HUES6 (cell line): ENCODE data around the gene DUSP10.

Experiments used
- H3K27ac ChIP-seq: 2 replicates; pipeline ENCODE4 v1.7.0; 2013; ENCODE audit warnings: low read depth, mild to moderate bottlenecking, low read length, inconsistent platforms
- H3K27me3 ChIP-seq: 2 replicates; pipeline ENCODE4 v1.6.1; 2013; ENCODE audit warnings: low read length; ENCODE audit not compliant: control insufficient read depth, insufficient read depth
- H3K36me3 ChIP-seq: 2 replicates; pipeline ENCODE4 v1.6.1; 2013; ENCODE audit warnings: low read length; ENCODE audit not compliant: control insufficient read depth, insufficient read depth
- H3K4me1 ChIP-seq: 2 replicates; pipeline ENCODE4 v1.6.1; 2013; ENCODE audit warnings: low read length; ENCODE audit not compliant: control insufficient read depth, insufficient read depth
- H3K4me3 ChIP-seq: 2 replicates; pipeline ENCODE4 v1.5.1; 2013; ENCODE audit warnings: low read depth, low read length
- H3K9ac ChIP-seq: one replicate; pipeline ENCODE4 v1.6.1; 2013; ENCODE audit warnings: mild to moderate bottlenecking, low read length
- H3K9me3 ChIP-seq: 2 replicates; pipeline ENCODE4 v1.6.1; 2013; ENCODE audit warnings: low read depth, low read length; ENCODE audit not compliant: control insufficient read depth, insufficient read depth

DUSP10 gene

DNA sequence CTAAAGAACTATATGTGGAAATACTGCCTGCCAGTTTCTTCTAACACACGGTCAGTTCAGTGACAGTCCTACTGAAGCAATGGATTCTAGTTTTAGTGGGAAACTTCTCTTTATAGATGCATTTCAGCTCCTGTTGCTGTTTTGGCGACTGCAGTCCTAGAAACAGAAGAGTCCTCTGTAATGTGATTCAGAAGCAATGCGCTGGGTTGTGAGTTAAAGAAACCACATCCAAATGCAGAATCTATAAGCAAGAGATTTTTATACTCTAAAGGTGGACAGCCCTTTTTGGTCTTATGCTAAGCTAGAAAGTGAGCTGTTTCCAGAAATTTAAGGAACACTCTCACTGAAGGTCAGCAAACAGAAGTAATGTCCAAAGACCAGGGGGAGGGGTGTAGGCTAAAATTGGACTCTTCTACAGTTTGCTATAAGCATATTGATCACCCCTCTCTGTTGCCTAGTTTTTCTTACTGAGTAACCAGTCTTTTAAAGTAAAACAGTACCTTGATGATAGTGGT lies 30.8 kb downstream of the DUSP10 start:
- Histone ChIP-seq H3K4me1 (peaks cover 57% of the 10 kb centered on the region), H3K27ac (no peak overlapping the region), H3K9ac (no peak overlapping the region)

DNA sequence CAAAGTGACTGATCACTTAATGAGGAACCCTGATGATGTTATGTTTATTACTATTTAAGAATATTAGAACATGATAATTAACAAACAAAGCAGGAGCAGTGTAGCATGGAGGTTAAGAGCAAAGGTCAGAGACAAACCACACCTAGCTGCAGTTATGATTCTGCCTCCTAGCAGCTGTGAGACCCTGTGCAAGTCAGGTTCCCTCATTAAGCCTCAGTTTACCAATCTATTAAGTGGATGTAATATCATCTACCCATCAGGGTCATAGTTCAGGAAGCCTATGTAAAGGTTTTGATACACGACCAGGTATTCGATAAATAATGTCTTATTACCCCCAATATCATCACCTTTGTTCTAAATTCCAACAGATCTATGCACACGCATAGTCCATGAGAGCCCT lies 32.0 kb downstream of the DUSP10 start:
- Histone ChIP-seq H3K4me3 (no peak overlapping the region), H3K36me3 (peaks cover 17% of the 10 kb centered on the region), H3K9ac (no peak overlapping the region), H3K4me1 (peaks cover 47% of the 10 kb centered on the region), H3K27ac (no peak overlapping the region), H3K9me3 (no peaks in the 10 kb centered on the region), H3K27me3 (no peaks in the 10 kb centered on the region)

More for the DNA sequence above, 30.8 kb downstream of the DUSP10 start:
- H3K27me3 ChIP-seq: no peaks in the 10 kb centered on the region
- no peaks in the 10 kb centered on the region for H3K9me3 ChIP-seq
- no peak overlapping the region for H3K4me3 ChIP-seq
- H3K36me3 ChIP-seq: peaks cover 7% of the 10 kb centered on the region

DNA sequence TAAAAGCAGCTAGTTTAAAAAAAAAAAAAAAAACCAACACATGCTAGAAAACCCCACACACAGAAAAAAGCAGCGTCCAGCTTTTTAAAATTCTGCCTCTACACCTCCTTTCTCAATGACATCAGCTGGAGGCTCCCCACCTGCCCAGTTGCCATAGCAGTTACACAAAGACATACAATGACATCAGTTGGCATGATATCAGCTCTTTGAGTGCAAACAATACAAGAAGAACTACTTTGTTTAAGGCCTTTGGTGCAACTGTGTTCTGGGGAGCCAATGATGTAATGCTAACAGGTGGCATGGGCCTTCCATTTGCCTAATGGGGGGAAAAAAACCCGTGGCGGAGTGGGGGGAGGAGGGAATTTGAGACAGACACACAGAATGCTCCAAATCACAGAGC lies 32.9 kb downstream of the DUSP10 start:
- H3K9ac ChIP-seq: no peak overlapping the region

DNA sequence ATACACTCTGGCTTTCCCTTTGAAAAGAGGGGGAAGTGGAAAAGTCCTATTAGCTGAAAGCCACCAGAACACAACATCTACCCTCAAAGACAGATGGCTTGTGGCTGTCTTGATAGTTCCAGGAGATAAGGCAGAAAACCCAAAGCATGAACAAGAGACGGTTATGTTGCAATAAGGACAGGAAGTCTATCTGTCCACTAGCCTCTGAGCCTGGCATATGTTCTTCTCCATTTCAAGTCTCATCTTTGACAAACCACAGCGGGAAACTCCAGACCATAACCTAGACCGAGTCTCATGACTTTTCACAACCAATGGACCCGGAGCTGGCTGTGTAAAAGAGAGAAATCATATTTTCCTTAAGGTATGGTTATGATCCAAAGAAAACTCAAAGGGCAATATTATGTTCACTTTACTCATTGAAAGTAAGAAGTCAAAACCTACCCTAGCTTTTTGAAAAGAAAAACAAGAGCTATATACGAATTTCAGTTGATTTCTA lies 33.8 kb downstream of the DUSP10 start:
- Histone ChIP-seq H3K36me3 (peaks cover 34% of the 10 kb centered on the region), H3K4me3 (no peak overlapping the region), H3K9me3 (no peaks in the 10 kb centered on the region), H3K4me1 (peaks cover 30% of the 10 kb centered on the region), H3K27ac (no peak overlapping the region), H3K9ac (no peak overlapping the region), H3K27me3 (no peaks in the 10 kb centered on the region)

More for the DNA sequence above, 32.9 kb downstream of the DUSP10 start:
- H3K36me3 ChIP-seq: peaks cover 25% of the 10 kb centered on the region
- H3K9me3 ChIP-seq: no peaks in the 10 kb centered on the region
- H3K27me3 ChIP-seq: no peaks in the 10 kb centered on the region
- no peak overlapping the region for H3K27ac ChIP-seq
- H3K4me3 ChIP-seq: no peak overlapping the region
- H3K4me1 ChIP-seq: peaks cover 38% of the 10 kb centered on the region

DNA sequence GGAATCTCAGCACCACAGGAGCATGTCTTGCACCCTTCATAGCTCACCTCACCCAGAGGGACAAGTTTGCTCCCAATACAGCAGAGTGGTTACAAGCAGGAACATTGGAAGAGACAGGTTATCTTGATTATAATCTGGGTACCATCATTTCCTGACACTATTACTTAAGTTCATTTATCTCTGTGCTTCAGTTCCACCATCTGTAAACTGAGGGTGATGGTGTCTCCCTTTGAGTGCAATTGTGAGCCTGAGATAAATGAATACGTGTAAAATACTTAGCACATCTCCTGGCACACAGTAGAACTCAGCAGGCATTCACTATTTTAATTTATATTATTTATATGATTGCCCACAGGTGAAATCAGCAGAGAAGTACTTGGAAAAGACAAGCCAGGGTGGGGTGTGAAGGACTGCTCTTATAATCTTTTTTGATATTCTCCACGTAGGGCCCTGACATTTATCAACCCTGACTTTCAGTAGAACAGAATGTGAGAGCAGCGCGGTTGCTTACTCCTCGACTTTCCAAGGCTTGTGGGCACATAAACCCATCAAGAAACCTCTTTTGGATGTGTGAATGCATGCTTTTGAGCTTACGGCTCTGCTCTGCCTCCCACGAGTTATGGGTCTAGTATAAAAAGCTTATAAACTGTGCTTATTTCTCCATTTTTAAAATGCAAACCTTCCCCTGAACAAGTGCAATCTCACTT lies 34.9 kb downstream of the DUSP10 start:
- no peak overlapping the region for H3K9ac ChIP-seq
- H3K27ac ChIP-seq: no peak overlapping the region
- H3K36me3 ChIP-seq: peaks cover 45% of the 10 kb centered on the region
- no peaks in the 10 kb centered on the region for H3K9me3 ChIP-seq
- peaks cover 21% of the 10 kb centered on the region for H3K4me1 ChIP-seq
- H3K27me3 ChIP-seq: no peaks in the 10 kb centered on the region
- H3K4me3 ChIP-seq: no peak overlapping the region

DNA sequence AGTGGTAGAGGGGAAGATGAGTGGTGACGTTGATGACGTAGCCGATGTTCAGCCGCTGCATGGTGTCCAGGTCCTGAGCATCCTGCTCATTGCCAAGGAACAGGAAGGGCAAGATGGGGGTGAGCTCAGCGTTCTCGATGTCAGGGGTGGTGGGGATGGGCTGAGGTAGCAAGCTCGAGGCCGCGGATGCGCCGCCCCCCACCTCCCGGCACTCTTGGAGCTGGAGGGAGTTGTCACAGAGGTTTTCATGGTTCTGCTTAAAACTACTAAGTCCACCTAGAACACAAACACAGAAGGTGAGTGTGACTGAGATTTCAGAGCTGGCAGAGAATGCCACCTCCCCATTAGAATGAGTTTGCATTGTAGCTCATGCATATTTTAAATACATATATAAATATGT lies 35.7 kb downstream of the DUSP10 start:
- Histone ChIP-seq H3K9me3 (no peaks in the 10 kb centered on the region), H3K9ac (no peak overlapping the region), H3K27ac (no peak overlapping the region), H3K27me3 (no peaks in the 10 kb centered on the region), H3K4me3 (no peak overlapping the region), H3K4me1 (peaks cover 18% of the 10 kb centered on the region), H3K36me3 (peaks cover 46% of the 10 kb centered on the region)

DNA sequence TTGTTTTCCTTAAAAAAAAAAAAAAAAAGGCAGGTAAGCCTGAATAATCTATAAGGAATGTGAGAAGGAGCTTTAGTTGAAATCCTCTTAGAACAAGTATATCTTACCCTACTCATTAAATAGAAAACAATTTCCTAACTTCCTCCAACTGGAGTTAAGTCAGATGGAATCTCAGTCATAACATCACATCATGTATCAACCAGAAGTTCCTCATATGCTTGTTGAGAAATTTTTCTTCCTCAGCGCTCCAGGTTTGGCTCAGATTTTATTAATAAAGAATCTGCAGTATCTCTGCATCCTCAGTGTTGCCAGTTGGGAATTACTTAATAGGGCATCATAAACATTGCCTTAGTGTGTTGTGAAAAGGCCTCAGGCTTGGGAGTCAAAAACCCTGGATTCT lies 37.6 kb downstream of the DUSP10 start:
- no peak overlapping the region for H3K9ac ChIP-seq
- peaks cover 43% of the 10 kb centered on the region for H3K36me3 ChIP-seq
- H3K9me3 ChIP-seq: no peaks in the 10 kb centered on the region
- H3K27me3 ChIP-seq: no peaks in the 10 kb centered on the region
- no peak overlapping the region for H3K4me3 ChIP-seq
- H3K4me1 ChIP-seq: peaks cover 4% of the 10 kb centered on the region
- no peak overlapping the region for H3K27ac ChIP-seq

DNA sequence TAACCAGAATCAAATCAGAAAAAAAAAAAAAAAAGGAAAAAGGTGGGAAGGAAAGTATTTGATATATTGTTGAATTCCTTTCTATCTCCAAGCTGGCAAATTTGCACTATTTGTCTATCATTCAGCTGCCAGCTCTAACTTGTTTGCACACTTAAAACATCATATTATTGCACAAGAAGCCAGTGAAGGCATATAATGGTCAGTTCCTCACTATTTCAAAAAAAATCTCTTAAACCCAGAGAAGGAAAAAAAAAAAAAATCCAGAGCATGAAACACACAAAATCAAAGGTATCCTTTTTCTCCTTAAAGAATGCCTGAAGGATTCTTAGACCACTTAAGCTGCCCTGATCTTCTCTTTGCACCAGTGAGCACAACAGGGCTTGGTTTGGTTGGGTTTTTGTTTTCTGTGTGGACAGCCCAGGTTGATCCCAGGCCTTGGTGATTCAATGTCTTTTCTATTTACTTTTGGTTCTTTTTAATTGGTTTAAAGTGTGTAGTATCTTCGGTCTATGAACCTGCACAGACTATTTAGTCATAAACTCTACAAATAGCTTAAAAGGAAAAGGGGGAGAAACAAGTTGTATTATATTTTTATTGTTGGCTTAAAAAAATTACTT lies 40.2 kb downstream of the DUSP10 start:
- H3K36me3 ChIP-seq: peaks cover 43% of the 10 kb centered on the region
- H3K9ac ChIP-seq: no peak overlapping the region
- no peaks in the 10 kb centered on the region for H3K4me1 ChIP-seq

DNA sequence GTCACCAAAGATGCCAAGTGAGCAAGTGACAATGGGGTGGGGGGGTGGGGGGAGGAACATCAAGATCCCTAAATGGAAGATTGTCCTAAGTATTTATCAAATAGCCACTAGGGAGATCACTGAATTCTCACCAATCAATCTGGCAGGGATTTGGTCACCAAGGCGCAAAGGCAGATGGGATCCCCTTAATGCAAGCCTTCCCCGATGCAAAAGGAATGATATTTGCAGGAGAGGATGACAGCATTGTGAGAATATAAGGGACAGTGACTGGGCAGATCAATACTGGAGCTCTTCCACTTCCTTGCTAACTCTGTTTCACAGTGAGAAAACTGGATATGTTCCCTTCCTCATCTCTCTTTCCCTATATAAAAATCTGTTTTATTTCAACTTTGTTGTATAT lies 40.9 kb downstream of the DUSP10 start:
- H3K27me3 ChIP-seq: no peaks in the 10 kb centered on the region
- no peaks in the 10 kb centered on the region for H3K9me3 ChIP-seq
- H3K4me1 ChIP-seq: no peaks in the 10 kb centered on the region
- no peak overlapping the region for H3K27ac ChIP-seq
- no peak overlapping the region for H3K4me3 ChIP-seq
- peaks cover 40% of the 10 kb centered on the region for H3K36me3 ChIP-seq
- no peak overlapping the region for H3K9ac ChIP-seq

More for the DNA sequence above, 40.2 kb downstream of the DUSP10 start:
- Histone ChIP-seq H3K27me3 (no peaks in the 10 kb centered on the region), H3K9me3 (no peaks in the 10 kb centered on the region), H3K27ac (no peak overlapping the region), H3K4me3 (no peak overlapping the region)

DNA sequence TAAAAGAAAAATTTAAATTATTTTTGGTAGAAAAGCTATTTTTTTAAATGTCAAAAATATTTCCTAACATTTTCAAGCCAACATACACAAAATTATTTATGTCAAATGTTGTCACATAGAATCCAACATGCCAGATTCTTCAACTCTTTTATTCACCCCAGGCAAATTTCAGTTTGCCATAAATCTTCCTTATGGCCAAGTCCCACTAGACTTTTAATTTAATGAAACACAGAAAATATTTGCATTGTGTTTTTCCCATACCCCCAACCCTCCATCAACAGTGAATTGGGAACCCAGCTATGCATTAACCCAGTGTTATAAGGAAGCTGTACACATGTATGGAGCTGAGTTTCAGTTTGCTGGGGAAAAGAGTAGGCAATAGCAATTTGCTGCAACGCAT lies 41.4 kb downstream of the DUSP10 start:
- no peaks in the 10 kb centered on the region for H3K9me3 ChIP-seq
- no peaks in the 10 kb centered on the region for H3K27me3 ChIP-seq
- H3K36me3 ChIP-seq: peaks cover 36% of the 10 kb centered on the region
- H3K4me3 ChIP-seq: no peak overlapping the region
- H3K4me1 ChIP-seq: no peaks in the 10 kb centered on the region
- H3K9ac ChIP-seq: no peak overlapping the region
- H3K27ac ChIP-seq: no peak overlapping the region

DNA sequence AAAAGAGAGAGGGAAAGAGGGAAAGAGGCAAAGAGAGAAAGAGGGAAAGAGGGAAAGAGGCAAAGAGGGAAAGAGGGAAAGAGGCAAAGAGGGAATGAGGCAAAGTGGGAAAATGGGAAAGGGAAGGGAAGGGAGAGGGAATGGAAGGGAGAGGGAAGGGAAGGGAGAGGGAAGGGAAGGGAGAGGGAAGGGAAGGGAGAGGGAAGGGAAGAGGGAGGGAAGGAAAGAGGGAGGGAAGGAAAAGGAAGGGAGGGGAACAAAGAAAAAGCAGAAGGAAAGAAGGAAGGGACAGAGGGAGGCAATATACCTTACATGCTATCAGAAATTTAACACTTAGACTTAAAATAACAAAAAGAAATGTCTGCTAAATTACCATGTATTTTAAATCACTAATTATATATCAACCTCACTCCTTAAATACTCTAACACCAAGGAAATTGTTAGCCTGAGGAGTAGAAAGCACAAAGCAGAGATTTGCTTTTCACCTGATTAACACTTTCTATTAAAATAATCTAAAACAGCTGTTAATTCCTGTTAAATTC lies 41.8 kb downstream of the DUSP10 start:
- Histone ChIP-seq H3K27me3 (no peaks in the 10 kb centered on the region), H3K9me3 (no peaks in the 10 kb centered on the region), H3K4me3 (no peak overlapping the region), H3K27ac (no peak overlapping the region), H3K4me1 (no peaks in the 10 kb centered on the region), H3K36me3 (peaks cover 33% of the 10 kb centered on the region), H3K9ac (no peak overlapping the region)
